IMR-90 (cell line): ENCODE results near the gene ATG7. TPM values are rescaled to one million over a fixed set of nuclear protein-coding genes. Genes with fewer than 3 reads are reported as not detected.

Source experiments
- ATAC-seq: fragments of 200-7000 bp; cut with Tn5 transposase; 2 replicates; pipeline ENCODE4 v1.9.1; 2020; ENCODE audit warnings: low read depth, mild to moderate bottlenecking, moderate library complexity
- BruUV-seq: library from RNA; stranded (reverse); fragments of 400-500 nt; replicated peaks from 2 replicates; lab custom pipeline; 2021; lab: Mats Ljungman, UMichigan
- CTCF ChIA-PET: fragments of 300-600 bp; formaldehyde crosslinking; extraction: SDS; loops from one replicate; lab custom pipeline; 2021; ENCODE audit warnings: antibody characterized with exemption; lab: Yijun Ruan, JAX
- POLR2A ChIA-PET: fragments of 300-600 bp; sonication (Branson Sonifier 250); formaldehyde crosslinking; loops from one replicate; lab custom pipeline; 2022; ENCODE audit warnings: antibody characterized with exemption; ENCODE audit not compliant: unreplicated experiment; lab: Charles Lee
- DNase-seq: peaks from one replicate; pipeline ENCODE4 v3.0.0; 2013
- H2AFZ ChIP-seq: replicated peaks from 2 replicates; pipeline ENCODE3; 2013; ENCODE audit warnings: low read length, mild to moderate bottlenecking; ENCODE audit not compliant: poor library complexity
- H2AK5ac ChIP-seq: 2 replicates; pipeline ENCODE4 v1.6.1; 2013; ENCODE audit warnings: low read depth, low read length, inconsistent platforms
- H2AK9ac ChIP-seq: replicated peaks from 2 replicates; pipeline ENCODE3; 2013; ENCODE audit warnings: mild to moderate bottlenecking, low read depth, low read length, moderate library complexity; ENCODE audit not compliant: poor library complexity
- H2BK120ac ChIP-seq: 2 replicates; pipeline ENCODE4 v1.6.1; 2013; ENCODE audit warnings: low read depth, low read length, inconsistent platforms
- H2BK15ac ChIP-seq: 3 replicates; pipeline ENCODE4 v1.6.1; 2013; ENCODE audit warnings: low read depth, low read length, inconsistent platforms
- H2BK20ac ChIP-seq: 2 replicates; pipeline ENCODE4 v1.6.1; 2013; ENCODE audit warnings: low read depth, mild to moderate bottlenecking, inconsistent platforms, low read length, moderate library complexity
- H2BK5ac ChIP-seq: 2 replicates; pipeline ENCODE4 v1.6.1; 2013; ENCODE audit warnings: mild to moderate bottlenecking, low read depth, low read length, inconsistent platforms; ENCODE audit not compliant: poor library complexity, severe bottlenecking
- H3K14ac ChIP-seq: replicated peaks from 2 replicates; pipeline ENCODE4 v1.6.1; 2013; ENCODE audit warnings: low read depth, low read length, inconsistent platforms
- H3K18ac ChIP-seq: 2 replicates; pipeline ENCODE4 v1.6.1; 2013; ENCODE audit warnings: low read depth, low read length, control low read depth
- H3K23ac ChIP-seq: 2 replicates; pipeline ENCODE4 v1.6.1; 2013; ENCODE audit warnings: low read depth, low read length, inconsistent platforms
- H3K27ac ChIP-seq: 2 replicates; pipeline ENCODE4 v1.5.1; 2013; ENCODE audit warnings: mild to moderate bottlenecking, control low read depth, low read length; ENCODE audit not compliant: insufficient read depth
- H3K27me3 ChIP-seq: 2 replicates; pipeline ENCODE4 v1.6.1; 2013; ENCODE audit warnings: low read length; ENCODE audit not compliant: control insufficient read depth, insufficient read depth
- H3K36me3 ChIP-seq: 2 replicates; pipeline ENCODE4 v1.6.1; 2013; ENCODE audit warnings: low read length, mixed read lengths; ENCODE audit not compliant: control insufficient read depth, insufficient read depth
- H3K4ac ChIP-seq: 2 replicates; pipeline ENCODE4 v1.6.1; 2013; ENCODE audit warnings: low read depth, low read length, inconsistent platforms
- H3K4me1 ChIP-seq: 2 replicates; pipeline ENCODE4 v1.6.1; 2013; ENCODE audit warnings: low read length, mixed read lengths; ENCODE audit not compliant: control insufficient read depth, insufficient read depth
- H3K4me2 ChIP-seq: 2 replicates; pipeline ENCODE4 v1.6.1; 2013; ENCODE audit warnings: low read depth, mild to moderate bottlenecking, control low read depth, low read length, moderate library complexity
- H3K4me3 ChIP-seq: 2 replicates; pipeline ENCODE4 v1.5.1; 2013; ENCODE audit warnings: low read depth, mild to moderate bottlenecking, control low read depth, low read length, moderate library complexity; ENCODE audit not compliant: insufficient read depth
- H3K56ac ChIP-seq: 2 replicates; pipeline ENCODE4 v1.6.1; 2013; ENCODE audit warnings: low read length, inconsistent platforms; ENCODE audit not compliant: insufficient read depth; ENCODE audit errors: extremely low read depth
- H3K79me1 ChIP-seq, 2 experiments: 2 replicates each; pipeline ENCODE4 v1.6.1; 2013; ENCODE audit warnings: low read length in 2 of 2, inconsistent platforms in 1 of 2, low read depth in 1 of 2
- H3K9ac ChIP-seq: 2 replicates; pipeline ENCODE4 v1.6.1; 2013; ENCODE audit warnings: low read depth, low read length, control low read depth
- H3K9me1 ChIP-seq: 2 replicates; pipeline ENCODE4 v1.6.1; 2013; ENCODE audit warnings: low read length, inconsistent platforms; ENCODE audit not compliant: insufficient read depth
- H3K9me3 ChIP-seq: 2 replicates; pipeline ENCODE4 v1.6.1; 2013; ENCODE audit warnings: low read length; ENCODE audit not compliant: control insufficient read depth, insufficient read depth
- H4K20me1 ChIP-seq: 2 replicates; pipeline ENCODE4 v1.6.1; 2013; ENCODE audit warnings: low read length, inconsistent platforms; ENCODE audit not compliant: insufficient read depth
- H4K5ac ChIP-seq: 2 replicates; pipeline ENCODE4 v1.6.1; 2013; ENCODE audit warnings: mild to moderate bottlenecking, low read depth, low read length, control low read depth
- H4K8ac ChIP-seq, 2 experiments: 2 replicates each; pipeline ENCODE4 v1.6.1; 2013; ENCODE audit warnings: low read depth in 2 of 2, low read length in 2 of 2, control low read depth in 1 of 2, inconsistent platforms in 1 of 2
- H4K91ac ChIP-seq: 2 replicates; pipeline ENCODE4 v1.6.1; 2013; ENCODE audit warnings: low read depth, low read length, inconsistent platforms; ENCODE audit not compliant: insufficient read depth
- CEBPB ChIP-seq: IDR thresholded peaks from 2 replicates; pipeline ENCODE4 v1.6.1; 2012; ENCODE audit warnings: low read depth, low read length, improper control_type of control experiment
- CHD1 ChIP-seq: IDR thresholded peaks from 2 replicates; pipeline ENCODE4 v1.6.1; 2012; ENCODE audit warnings: low read depth, low read length, improper control_type of control experiment
- MXI1 ChIP-seq: IDR thresholded peaks from 2 replicates; pipeline ENCODE4 v1.6.1; 2012; ENCODE audit warnings: low read depth, mild to moderate bottlenecking, low read length, moderate library complexity, borderline replicate concordance
- WGBS, 2 experiments: methylation state at CpG; one replicate each; pipeline versions ENCODE4 v1.1.5 to v1.1.7; 2013; ENCODE audit warnings: missing lambda C conversion rate in 2 of 2; ENCODE audit not compliant: insufficient read length in 1 of 2; ENCODE audit errors: extremely low coverage in 2 of 2; 5-methylcytosine and 5-hydroxymethylcytosine counted together
- dilution Hi-C: fragments of 300-500 bp; cut with HindIII; formaldehyde crosslinking; loops from one replicate; pipeline ENCODE4 v1.14.3; 2018; ENCODE audit warnings: low sequenced_read_pairs; ENCODE audit not compliant: unreplicated experiment
- in situ Hi-C: fragments of 300-500 bp; cut with MboI; formaldehyde crosslinking; loops from 3 replicates; pipeline ENCODE4 v1.14.3; 2019; ENCODE audit warnings: low sequenced_read_pairs, inconsistent platforms, mixed read lengths
- intact Hi-C: fragments of 100-400 bp; cut with micrococcal nuclease; formaldehyde crosslinking; loops from 2 replicates; pipeline ENCODE4 v1.10.0; 2022
- polyA plus RNA-seq, 3 experiments: library from polyadenylated mRNA; depleted of rRNA; stranded (reverse); fragments of >200 nt; gene quantifications; 2 replicates each; pipeline ENCODE4 v1.2.3, GENCODE V29; 2012; ENCODE audit warnings: low replicate concordance in 1 of 3
- total RNA-seq: library from RNA; depleted of rRNA; stranded (reverse); fragments of >200 nt; gene quantifications from 2 replicates; pipeline ENCODE4 v1.2.3, GENCODE V29; 2012

The ATG7 gene
- total and polyA plus RNA-seq, 2 of the 4 experiments (the other 2 are of a cell fraction) = 15.6 to 51.4 TPM

GRCh38 chr3:11362600-11362999, 90.4 kb downstream of the ATG7 start:
- in situ Hi-C loops = no loop called here

More at GRCh38 chr3:11362600-11362999, 90.4 kb downstream of the ATG7 start:
- Histone ChIP-seq H3K27ac (no peak overlapping the region; the same call in 1 of the 2 replicates), H3K9ac (no peak overlapping the region), H3K4ac (no peak overlapping the region), H3K4me1 (peaks cover 15% of the 10 kb centered on the region), H3K79me1 (peaks cover 11 to 12% of the 10 kb centered on the region in 2 experiments), H2BK120ac (no peak overlapping the region), H3K56ac (no peak overlapping the region), H4K20me1 (no peaks in the 10 kb centered on the region), H2AK5ac (no peak overlapping the region), H4K91ac (no peak overlapping the region), H3K4me3 (no peak overlapping the region), H4K5ac (no peak overlapping the region), H3K27me3 (no peaks in the 10 kb centered on the region), H3K14ac (no peak overlapping the region), H4K8ac (0 out of 4 replicates have a peak overlapping the region, but pooled peaks of 1 of the 2 experiments have one; percentile 29), H2BK20ac (no peak overlapping the region), H2AK9ac (no peak overlapping the region), H3K36me3 (peaks cover 17% of the 10 kb centered on the region), H3K18ac (no peak overlapping the region), H3K9me1 (peaks cover 17% of the 10 kb centered on the region), H2BK5ac (peak overlapping the region; percentile 56), H3K9me3 (no peaks in the 10 kb centered on the region), H2BK15ac (no peak overlapping the region), H3K23ac (no peak overlapping the region), H2AFZ (peak overlapping the region; percentile 27), H3K4me2 (no peak overlapping the region)
- ATAC-seq (peak; percentile 69), DNase-seq (peak; percentile 73)
- whole genome bisulfite sequencing, 2 experiments = 19% methylated on average over 3 of the region's 5 CpGs; no CpG with 5 or more reads in 1 of the 2 experiments
- no TSS peak for BruUV-seq
- ChIA-PET CTCF (no interaction called here), POLR2A (no interaction called here)
- TF ChIP-seq CEBPB = 0 out of 2 replicates have a peak, but pooled peaks have one; percentile 11
- no peak for TF ChIP-seq MXI1
- no peak for TF ChIP-seq CHD1
- intact Hi-C loops = no loop called here
- dilution Hi-C loops = no loop called here
